GM12864 (cell line): ENCODE measurements around the gene CCT7.
A peak's percentile ranks its signal among the peaks of the same experiment; 100 is the strongest.

Experiments used
- DNase-seq: peaks from one replicate; pipeline ENCODE4 v3.0.0-alpha.2; 2011; ENCODE audit warnings: low read depth
- H3K4me3 ChIP-seq: 2 replicates; pipeline ENCODE4 v1.5.1; 2011; ENCODE audit warnings: mild to moderate bottlenecking, low read depth, low read length, control low read depth
- TF ChIP-seq, protein P1 (sequence below): IDR thresholded peaks from 2 replicates; pipeline ENCODE4 v1.5.1; 2011; ENCODE audit warnings: low read depth, mild to moderate bottlenecking, moderate library complexity, low read length, control low read depth, inconsistent platforms; ENCODE audit errors: missing control alignments

The CCT7 gene

DNA sequence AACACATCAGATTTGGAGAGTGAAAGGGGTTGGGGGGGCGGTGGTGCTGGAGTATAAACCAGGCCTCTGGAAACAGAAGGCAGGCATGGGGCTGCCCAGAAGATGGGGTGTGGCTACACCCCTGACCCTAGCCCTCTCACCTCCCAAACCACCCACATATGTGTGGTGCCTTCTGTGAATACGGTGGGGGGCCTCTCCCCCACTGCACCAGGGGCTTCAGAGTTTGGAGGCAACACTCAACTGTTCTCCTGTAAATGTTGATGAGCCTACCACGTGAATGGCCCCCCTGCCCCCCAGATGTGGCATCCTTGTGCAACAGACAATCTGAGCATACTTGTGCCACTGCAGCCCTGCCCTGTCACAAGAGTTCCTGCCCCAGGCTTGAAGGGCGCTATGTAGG, 30.7 kb downstream of the CCT7 start:
- TF ChIP-seq, protein P1, sequence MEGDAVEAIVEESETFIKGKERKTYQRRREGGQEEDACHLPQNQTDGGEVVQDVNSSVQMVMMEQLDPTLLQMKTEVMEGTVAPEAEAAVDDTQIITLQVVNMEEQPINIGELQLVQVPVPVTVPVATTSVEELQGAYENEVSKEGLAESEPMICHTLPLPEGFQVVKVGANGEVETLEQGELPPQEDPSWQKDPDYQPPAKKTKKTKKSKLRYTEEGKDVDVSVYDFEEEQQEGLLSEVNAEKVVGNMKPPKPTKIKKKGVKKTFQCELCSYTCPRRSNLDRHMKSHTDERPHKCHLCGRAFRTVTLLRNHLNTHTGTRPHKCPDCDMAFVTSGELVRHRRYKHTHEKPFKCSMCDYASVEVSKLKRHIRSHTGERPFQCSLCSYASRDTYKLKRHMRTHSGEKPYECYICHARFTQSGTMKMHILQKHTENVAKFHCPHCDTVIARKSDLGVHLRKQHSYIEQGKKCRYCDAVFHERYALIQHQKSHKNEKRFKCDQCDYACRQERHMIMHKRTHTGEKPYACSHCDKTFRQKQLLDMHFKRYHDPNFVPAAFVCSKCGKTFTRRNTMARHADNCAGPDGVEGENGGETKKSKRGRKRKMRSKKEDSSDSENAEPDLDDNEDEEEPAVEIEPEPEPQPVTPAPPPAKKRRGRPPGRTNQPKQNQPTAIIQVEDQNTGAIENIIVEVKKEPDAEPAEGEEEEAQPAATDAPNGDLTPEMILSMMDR = no peak
- H3K4me3 ChIP-seq = no peak overlapping the region
- DNase-seq = no peak

DNA sequence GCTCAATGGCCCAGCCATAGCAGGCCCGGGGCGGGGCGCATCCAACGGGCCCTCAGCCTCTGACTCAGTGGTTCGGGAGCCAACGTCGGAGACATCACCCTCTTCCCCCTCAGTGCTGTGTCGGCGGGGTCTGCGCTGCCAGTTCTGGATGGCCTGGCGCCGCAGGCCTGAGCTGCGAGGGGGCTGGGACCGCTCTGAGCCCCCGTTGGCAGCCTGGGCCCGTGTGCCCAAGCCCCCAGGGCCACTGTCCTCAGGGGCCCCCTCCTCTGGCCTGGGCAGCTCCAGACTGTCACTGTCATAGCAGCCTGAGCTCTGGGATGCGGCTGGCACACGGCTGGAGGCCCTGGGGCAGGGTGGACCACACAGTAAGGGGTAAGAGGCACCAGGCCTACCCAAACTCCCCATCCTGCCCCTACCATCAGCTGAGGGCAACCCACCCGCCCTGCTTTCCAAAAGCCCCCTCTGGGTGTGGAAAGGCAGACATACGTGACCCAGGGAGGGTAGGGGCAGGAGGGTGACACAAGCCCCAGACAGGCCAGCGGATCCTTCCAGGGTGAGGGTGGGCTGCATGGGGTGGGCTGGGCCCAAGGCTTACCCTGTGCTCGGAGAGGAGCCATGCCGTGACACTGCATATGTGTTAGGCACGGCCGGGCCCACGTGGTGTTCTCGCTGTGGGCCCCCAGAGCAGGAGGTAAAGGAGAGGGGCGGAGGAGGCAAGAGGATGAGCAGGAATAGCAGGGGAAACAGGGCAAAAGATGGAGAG, 31.4 kb downstream of the CCT7 start:
- TF ChIP-seq, protein P1 = no peak
- H3K4me3 ChIP-seq = no peak overlapping the region
- DNase-seq = no peak

DNA sequence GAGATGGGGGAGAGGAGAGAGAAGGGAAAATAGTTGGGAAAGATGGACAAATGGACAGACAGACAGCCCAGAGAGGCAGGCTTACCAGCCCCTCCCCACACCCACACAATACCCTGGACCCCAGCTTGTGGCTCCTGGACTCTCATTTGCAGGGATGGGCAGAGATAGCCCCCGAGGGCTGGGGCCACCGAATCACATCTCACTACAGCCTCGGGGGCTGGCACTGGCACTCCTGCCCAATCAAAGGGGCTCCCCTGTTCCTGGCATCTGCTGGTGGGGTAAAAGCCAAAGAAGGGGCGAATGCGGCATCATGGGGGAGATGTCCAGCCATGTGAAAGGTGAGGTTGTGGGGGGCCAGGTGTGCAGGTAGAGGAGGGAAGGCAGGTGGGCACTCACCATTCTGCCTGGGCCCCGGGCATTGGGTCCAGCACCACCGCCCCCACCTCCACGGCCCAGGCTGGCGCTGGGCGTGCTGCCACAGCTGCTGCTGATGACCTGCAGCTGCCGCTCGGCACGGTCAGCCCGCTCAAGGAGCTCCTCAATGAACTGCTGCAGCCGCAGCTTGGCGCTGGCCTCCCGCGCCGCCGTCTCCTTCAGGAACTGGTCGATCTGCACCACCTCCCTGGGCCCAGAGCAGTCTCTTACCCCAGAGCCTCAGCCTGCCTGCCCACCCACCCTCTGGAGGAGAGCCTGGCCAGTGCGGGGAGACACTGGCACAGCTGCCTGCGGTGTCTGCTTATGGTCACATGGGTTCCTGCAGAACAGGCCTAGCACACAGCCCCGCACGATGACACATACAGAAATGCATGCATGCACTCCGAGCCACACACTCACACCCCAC, 32.2 kb downstream of the CCT7 start:
- no peak overlapping the region for H3K4me3 ChIP-seq
- no peak for DNase-seq
- TF ChIP-seq, protein P1 = no peak

DNA sequence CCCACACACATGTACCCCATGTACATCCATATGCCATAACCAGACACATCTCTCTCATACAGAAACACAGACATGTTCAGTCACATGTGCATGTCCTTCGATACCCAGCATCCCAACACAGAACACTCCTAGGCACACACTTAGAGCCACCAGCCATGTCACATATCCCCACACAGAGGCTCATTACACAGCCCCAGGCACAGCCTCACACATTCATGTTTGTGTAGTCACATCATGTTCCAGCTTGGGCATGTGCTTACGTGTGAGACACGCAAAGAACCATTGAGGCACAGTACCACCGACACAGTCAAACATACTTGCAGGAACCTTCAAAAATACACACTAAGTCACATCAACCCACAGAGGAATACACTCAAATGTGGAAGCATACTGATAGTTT, 32.9 kb downstream of the CCT7 start:
- DNase-seq = no peak
- TF ChIP-seq, protein P1 = no peak
- no peak overlapping the region for H3K4me3 ChIP-seq

DNA sequence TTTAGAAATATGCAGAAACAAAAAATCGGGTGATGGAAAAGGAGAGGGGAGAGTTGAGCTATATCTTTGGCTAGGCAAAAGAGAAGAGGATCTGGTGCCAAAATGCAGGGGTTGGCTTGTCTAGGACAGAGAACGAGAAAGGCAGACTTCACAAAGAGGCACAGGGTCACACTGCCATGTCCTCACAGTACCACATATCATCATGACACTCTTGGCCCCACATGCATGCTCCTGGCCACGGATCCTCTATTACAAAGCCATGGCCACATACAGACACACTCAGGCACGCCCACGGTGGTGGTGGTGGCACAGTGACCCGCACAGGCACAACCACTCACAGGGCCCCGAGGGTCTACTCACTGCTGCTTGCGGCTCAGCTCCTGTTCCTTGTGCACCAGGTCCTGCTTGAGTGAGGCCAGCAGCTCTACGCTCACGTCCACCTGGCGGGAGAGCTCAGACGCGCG, 34.3 kb downstream of the CCT7 start:
- H3K4me3 ChIP-seq = no peak overlapping the region
- no peak for DNase-seq
- TF ChIP-seq, protein P1 = no peak

DNA sequence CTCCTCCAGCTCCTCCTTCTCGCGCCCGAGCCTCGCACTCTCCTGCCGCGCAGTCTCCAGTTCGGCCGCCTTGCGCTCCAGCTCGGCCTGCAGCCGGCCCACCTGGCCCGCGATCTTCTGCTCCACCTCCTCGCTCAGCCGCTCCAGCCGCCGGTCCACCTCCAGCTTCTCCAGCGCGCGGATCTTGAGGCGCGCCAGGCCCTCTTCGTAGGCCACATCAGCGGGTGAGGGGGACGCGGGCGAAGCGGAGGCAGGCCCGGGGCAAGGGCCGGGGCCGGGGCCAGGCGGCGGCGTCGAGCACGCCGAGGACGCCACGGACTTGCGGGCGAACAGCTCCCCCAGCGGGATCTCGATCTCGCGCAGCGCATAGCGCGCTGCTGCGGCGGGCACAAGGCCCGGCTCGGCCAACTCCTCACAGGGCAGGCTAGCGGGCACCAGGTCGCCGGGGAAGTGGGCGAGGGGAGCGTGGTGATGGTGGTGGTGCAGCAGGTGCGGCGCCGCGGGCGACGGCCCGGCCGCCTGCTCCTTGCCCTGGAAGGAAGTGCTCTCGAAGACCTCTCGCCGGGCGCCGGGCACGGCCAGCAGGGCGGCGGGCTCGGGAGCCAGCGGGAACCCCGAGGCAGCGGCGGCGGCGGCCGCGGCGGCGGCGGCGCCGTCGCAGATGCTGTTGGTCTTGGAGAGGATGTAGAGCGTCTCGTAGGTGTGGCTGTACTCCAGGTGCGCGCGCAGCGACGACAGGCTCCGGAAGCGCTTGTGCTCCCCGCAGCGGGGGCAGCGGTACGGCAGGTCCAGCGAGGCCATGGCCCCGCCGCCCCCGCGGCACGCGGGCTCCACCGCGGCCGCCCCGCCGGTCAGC, 35.0 kb downstream of the CCT7 start:
- no peak for DNase-seq
- peak overlapping the region; percentile 48 for H3K4me3 ChIP-seq
- TF ChIP-seq, protein P1 = no peak
